K562 (cell line): ENCODE results near the gene HTR5A. TPM values are rescaled to one million over a fixed set of nuclear protein-coding genes. Genes with fewer than 3 reads are reported as not detected.

ENCODE experiments used
- ATAC-seq: fragments of 200-7000 bp; cut with Tn5 transposase; 3 replicates; pipeline ENCODE4 v1.9.1; 2020; ENCODE audit warnings: moderate library complexity
- BruUV-seq: library from RNA; stranded (reverse); fragments of 400-500 nt; replicated peaks from 2 replicates; lab custom pipeline; 2021; lab: Mats Ljungman, UMichigan
- CTCF ChIA-PET: fragments of 300-600 bp; formaldehyde crosslinking; extraction: SDS; loops from one replicate; lab custom pipeline; 2021; ENCODE audit warnings: low intra/inter-chr PET ratio; lab: Yijun Ruan, JAX
- POLR2A ChIA-PET: fragments of 300-600, 350-650 bp; sonication (Branson Sonifier 250); formaldehyde crosslinking; extraction: SDS; loops from one replicate; lab custom pipeline; 2021; ENCODE audit warnings: antibody characterized with exemption, inconsistent platforms; lab: Yijun Ruan, JAX
- DNase-seq, 4 experiments: peaks; one replicate each; pipeline versions ENCODE4 v3.0.0 to v3.0.0-alpha.2; 2011 to 2018; ENCODE audit warnings: low spot score in 3 of 4, mixed read lengths in 3 of 4; ENCODE audit errors: extremely low read depth in 1 of 4
- FAIRE-seq: peaks from 2 replicates; lab custom pipeline; 2011; peaks lifted over from hg19 to GRCh38; lab: Jason Lieb, UNC
- H2AFZ ChIP-seq: 2 replicates; pipeline ENCODE4 v1.6.0; 2011; ENCODE audit warnings: low read depth, low read length, control low read depth, inconsistent platforms
- H3K27ac ChIP-seq: fragments of 200-600 bp; 3 replicates; pipeline ENCODE4 v1.8.0; 2011; ENCODE audit warnings: low read depth, mild to moderate bottlenecking, control low read depth, inconsistent platforms, low read length, moderate library complexity, mixed read lengths; ENCODE audit errors: extremely low read depth
- H3K27me3 ChIP-seq, 2 experiments: fragments of 300-600 bp in 1 of 2; 2 replicates in 1 of 2; 3 replicates in 1 of 2; pipeline versions ENCODE4 v1.6.0 to v1.8.0; 2011; ENCODE audit warnings: inconsistent platforms in 2 of 2, low read length in 2 of 2, mild to moderate bottlenecking in 1 of 2, mixed read lengths in 1 of 2, moderate library complexity in 1 of 2; ENCODE audit not compliant: control insufficient read depth in 2 of 2, insufficient read depth in 2 of 2
- H3K36me3 ChIP-seq: fragments of 300-600 bp; 3 replicates; pipeline ENCODE4 v1.8.0; 2011; ENCODE audit warnings: mild to moderate bottlenecking, low read length, inconsistent platforms; ENCODE audit not compliant: control insufficient read depth, insufficient read depth
- H3K4me1 ChIP-seq, 2 experiments: fragments of 200-600 bp in 1 of 2; replicated peaks in 1 of 2; 2 replicates in 1 of 2; 3 replicates in 1 of 2; pipeline versions ENCODE4 v1.5.1 to v1.8.0; 2011; ENCODE audit warnings: inconsistent platforms in 2 of 2, low read length in 2 of 2, mild to moderate bottlenecking in 1 of 2, mixed read lengths in 1 of 2, moderate library complexity in 1 of 2; ENCODE audit not compliant: control insufficient read depth in 2 of 2, insufficient read depth in 2 of 2
- H3K4me2 ChIP-seq: 2 replicates; pipeline ENCODE4 v1.6.1; 2011; ENCODE audit warnings: low read length, control low read depth, inconsistent platforms, mixed read lengths; ENCODE audit not compliant: insufficient read depth
- H3K4me3 ChIP-seq: fragments of 200-600 bp; sonication (generic), shearing (Covaris generic); 2 replicates; pipeline ENCODE4 v1.5.1; 2016; ENCODE audit warnings: control low read depth, inconsistent platforms
- H3K79me2 ChIP-seq: fragments of 200-600 bp; 3 replicates; pipeline ENCODE4 v1.8.0; 2011; ENCODE audit warnings: low read length, inconsistent platforms; ENCODE audit not compliant: control insufficient read depth, insufficient read depth
- H3K9ac ChIP-seq, 2 experiments: 2 replicates each; pipeline versions ENCODE4 v1.6.0 to v1.6.1; 2011; ENCODE audit warnings: low read depth in 2 of 2, low read length in 2 of 2, control low read depth in 1 of 2, inconsistent platforms in 1 of 2, mild to moderate bottlenecking in 1 of 2, mixed read lengths in 1 of 2; ENCODE audit not compliant: insufficient read depth in 1 of 2
- H3K9me1 ChIP-seq: one replicate; pipeline ENCODE4 v1.6.0; 2011; ENCODE audit warnings: inconsistent platforms, mild to moderate bottlenecking, low read length, moderate library complexity; ENCODE audit not compliant: control insufficient read depth, insufficient read depth
- H3K9me3 ChIP-seq: replicated peaks from 2 replicates; pipeline ENCODE4 v1.5.1; 2011; ENCODE audit warnings: low read depth, low read length, inconsistent platforms; ENCODE audit not compliant: control insufficient read depth, insufficient read depth
- H4K20me1 ChIP-seq: replicated peaks from 2 replicates; pipeline ENCODE4 v1.6.1; 2011; ENCODE audit warnings: low read length, inconsistent platforms, mixed read lengths; ENCODE audit not compliant: control insufficient read depth, insufficient read depth
- CEBPB ChIP-seq: fragments of 450-650 bp; IDR thresholded peaks from 2 replicates; pipeline ENCODE4 v1.6.1; 2016; ENCODE audit warnings: missing genetic modification characterization, missing compliant biosample characterization
- E2F4 ChIP-seq: sonication (generic); formaldehyde crosslinking; IDR thresholded peaks from 2 replicates; pipeline ENCODE4 v1.8.0; 2022; ENCODE audit warnings: mild to moderate bottlenecking, low read depth, missing genetic modification reagents
- ETV5 ChIP-seq: sonication (generic); formaldehyde crosslinking; IDR thresholded peaks from 2 replicates; pipeline ENCODE4 v1.4.0; 2020; ENCODE audit warnings: low read depth, mild to moderate bottlenecking, missing genetic modification reagents
- LEF1 ChIP-seq: fragments of 450-650 bp; IDR thresholded peaks from 2 replicates; pipeline ENCODE4 v1.6.1; 2016; ENCODE audit warnings: mild to moderate bottlenecking
- ZNF232 ChIP-seq: sonication (generic); formaldehyde crosslinking; IDR thresholded peaks from 2 replicates; pipeline ENCODE4 v1.8.0; 2022; ENCODE audit warnings: mild to moderate bottlenecking, missing genetic modification reagents
- ZNF253 ChIP-seq: fragments of 250-450 bp; sonication (Bioruptor Pico); conservative IDR thresholded peaks from 2 replicates; pipeline ENCODE4 v1.6.1; 2021; ENCODE audit warnings: mild to moderate bottlenecking
- WGBS: fragments of 100-300 bp; shearing (Covaris generic); methylation state at CpG from one replicate; pipeline ENCODE4 v1.1.6; 2016; ENCODE audit warnings: low coverage, mixed read lengths; ENCODE audit not compliant: insufficient coverage; ENCODE audit errors: missing lambda C conversion rate; 5-methylcytosine and 5-hydroxymethylcytosine counted together
- in situ Hi-C: fragments of 300-500 bp; cut with MboI; formaldehyde crosslinking; loops from 4 replicates; pipeline ENCODE4 v1.15.0; 2018; ENCODE audit warnings: inconsistent platforms, mixed read lengths
- intact Hi-C: fragments of 100-400 bp; cut with micrococcal nuclease; formaldehyde crosslinking; loops from 2 replicates; pipeline ENCODE4 v1.14.2; 2022
- polyA plus RNA-seq, 8 experiments: library from polyadenylated mRNA; depleted of rRNA in 4 of 8; stranded (reverse) in 5 of 8; unstranded in 3 of 8; fragments of >200 nt; fragmentation: Nextera tagmentation in 2 of 8; fragmentation: Illumina TruSeq in 1 of 8; extraction: Ambion mirVana in 2 of 8; extraction: Trizol in 1 of 8; gene quantifications; 2 replicates each; pipeline versions ENCODE4 v1.2.1 to v1.2.3, GENCODE V29; 2011 to 2014; ENCODE audit warnings: inconsistent platforms in 1 of 8, missing spikeins in 1 of 8
- total RNA-seq, 7 experiments: library from RNA; depleted of rRNA in 6 of 7; stranded (reverse); fragments of >200 nt in 6 of 7; fragmentation: Illumina TruSeq in 2 of 7; extraction: Trizol in 2 of 7; gene quantifications; 2 replicates each; pipeline versions ENCODE4 v1.2.1 to v1.2.3, GENCODE V29; 2011 to 2021; ENCODE audit warnings: low replicate concordance in 1 of 7

Gene HTR5A
- total and polyA plus RNA-seq, 9 of the 15 experiments (the other 6 are each of a cell fraction or from before 2014, with no cell fraction given) = 0.06 TPM; not detected in 8

GRCh38 chr7:155084021-155084420 lies 13.9 kb downstream of the HTR5A start (continued):
- no peak for TF ChIP-seq E2F4
- no peak for TF ChIP-seq LEF1
- no peak for TF ChIP-seq ZNF232
- TF ChIP-seq, all 486 proteins: peak for 0

- 0% methylated on average over 5 of the region's 5 CpGs for WGBS
- Histone ChIP-seq H3K9me3 (no peaks in the 10 kb centered on the region), H2AFZ (no peak overlapping the region), H3K36me3 (no peaks in the 10 kb centered on the region), H3K9ac (no peak overlapping the region), H4K20me1 (peaks cover 3% of the 10 kb centered on the region; the same call in 1 of the 2 replicates), H3K4me3 (no peak overlapping the region), H3K27ac (no peak overlapping the region), H3K9me1 (no peaks in the 10 kb centered on the region), H3K79me2 (no peaks in the 10 kb centered on the region), H3K4me2 (no peak overlapping the region), H3K27me3 (peaks cover 14 to 43% of the 10 kb centered on the region in 2 experiments), H3K4me1 (no peaks in the 10 kb centered on the region)
- TF ChIP-seq ETV5 (no peak), ZNF253 (no peak), CEBPB (tag) (no peak)
- BruUV-seq = no TSS peak
- no peak for ATAC-seq
- FAIRE-seq = no peak
- no peak for DNase-seq
- in situ Hi-C loops (no loop called here), intact Hi-C loops (no loop called here)
- ChIA-PET CTCF (no interaction called here), POLR2A (no interaction called here)
Observed at GRCh38 chr7:155084969-155085368, 14.8 kb downstream of the HTR5A start.
